HG02678 (cell line): ENCODE results near the gene DDX3Y.
A peak's percentile ranks its signal among the peaks of the same experiment; 100 is the strongest.

Experiments
- ATAC-seq: cut with Tn5 transposase; IDR thresholded peaks from one replicate; pipeline ENCODE4 v1.9.1; 2021; ENCODE audit warnings: mild to moderate bottlenecking, moderate library complexity; ENCODE audit not compliant: unreplicated experiment

Gene DDX3Y

DNA sequence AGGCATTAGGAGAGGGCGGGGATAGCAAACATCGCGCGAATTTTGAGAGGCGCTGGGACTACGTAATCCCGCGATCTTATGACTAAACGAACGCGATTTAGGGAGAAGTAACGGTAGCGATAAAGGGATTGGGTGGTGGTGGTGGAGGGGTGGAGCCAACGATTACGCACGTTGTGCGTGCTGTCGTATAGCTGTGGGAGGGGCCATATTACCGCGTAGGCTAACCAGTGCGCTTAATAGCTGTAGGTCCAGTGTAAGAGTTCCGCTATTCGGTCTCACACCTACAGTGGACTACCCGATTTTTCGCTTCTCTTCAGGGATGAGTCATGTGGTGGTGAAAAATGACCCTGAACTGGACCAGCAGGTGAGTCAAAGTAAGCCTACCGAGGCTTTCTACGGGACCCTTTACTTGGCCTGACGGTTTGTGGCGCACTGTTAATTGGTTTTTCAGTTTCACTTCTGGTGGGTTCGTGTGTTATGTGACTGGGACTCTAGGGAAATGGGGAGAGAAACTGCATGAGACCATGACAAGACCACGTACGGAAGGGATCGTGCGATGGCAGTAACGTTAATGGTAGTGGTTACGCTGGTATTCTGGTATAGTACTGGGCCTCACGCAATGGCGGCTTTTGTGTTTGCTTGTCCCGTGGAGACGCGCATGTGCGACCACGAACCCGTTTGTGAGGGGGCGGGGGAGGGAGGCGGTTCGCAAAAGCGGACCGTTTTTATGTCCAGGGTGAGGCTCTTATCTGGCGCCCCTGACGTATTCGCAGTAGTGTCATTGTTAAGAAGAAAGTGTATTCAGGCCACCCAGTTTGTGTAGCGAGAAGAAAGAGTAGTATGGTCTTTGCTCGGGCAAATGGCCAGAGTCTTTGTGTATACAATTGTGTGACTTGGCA is at the start of gene DDX3Y:
Gene DDX3Y (plus strand): TSS at position 251 of the 899 bp plus-strand sequence. CDS start 69 bp downstream, at position 320.
- ATAC-seq, result peak; percentile 81

DNA sequence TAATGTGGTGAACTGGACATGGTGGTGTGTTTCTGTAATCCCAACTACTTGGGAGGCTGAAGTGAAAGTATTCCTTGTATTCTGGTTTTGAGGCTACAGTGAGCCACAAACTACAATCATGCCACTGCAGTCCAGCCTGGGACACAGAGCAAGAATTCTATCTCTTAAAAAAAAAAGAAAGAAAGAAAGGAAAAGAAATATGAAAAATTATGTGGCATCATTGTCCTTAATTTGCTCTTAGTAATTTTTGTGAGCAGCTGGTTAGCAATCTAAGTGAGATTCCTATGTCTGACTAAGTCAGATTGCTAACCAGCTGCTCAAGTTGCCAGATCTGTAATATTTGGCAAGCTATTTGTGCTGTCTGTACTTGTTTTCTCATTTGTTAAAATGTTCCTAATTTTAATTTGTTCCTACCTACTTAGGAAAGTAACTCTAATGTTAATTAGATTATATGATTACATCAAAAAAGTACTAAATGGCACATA is 48.8 kb upstream of the DDX3Y start:
- ATAC-seq, result no peak

DNA sequence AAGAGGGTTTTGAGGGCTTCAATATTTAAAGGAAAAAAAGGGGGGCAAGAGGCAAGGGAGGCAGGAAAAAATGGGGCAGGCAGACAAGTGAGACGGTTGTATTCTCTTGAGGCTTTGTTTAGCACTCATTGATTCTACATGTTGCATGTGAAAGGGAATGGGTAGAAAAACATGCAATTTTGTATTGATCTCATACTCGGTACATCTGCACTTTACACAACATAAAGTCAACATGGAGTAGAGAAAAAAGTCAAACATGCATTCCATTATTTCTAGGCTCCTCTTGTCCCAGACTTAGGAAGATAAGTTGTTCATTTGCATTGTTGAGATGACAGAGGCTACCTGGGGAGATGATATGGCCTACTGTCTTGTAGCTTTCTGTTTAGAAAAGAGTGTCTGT is 36.7 kb upstream of the DDX3Y start:
- ATAC-seq, result no peak

DNA sequence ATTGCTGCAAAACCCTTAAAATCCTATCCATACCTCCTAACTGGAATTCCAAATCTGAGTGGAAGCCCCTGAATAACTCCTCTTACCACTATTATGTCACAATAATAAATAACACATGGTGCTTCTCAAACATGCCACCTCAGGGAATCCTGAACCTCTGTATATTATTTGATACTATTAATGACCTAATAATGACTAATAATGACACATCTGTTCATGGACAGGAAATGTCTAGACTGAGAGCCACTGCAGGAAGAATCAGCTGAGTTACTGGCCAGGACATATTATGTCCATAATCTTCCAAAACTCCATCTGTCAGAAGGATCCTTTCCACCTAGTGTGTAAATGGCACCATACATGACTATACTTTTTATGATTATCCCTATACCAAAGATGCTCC is 7.7 kb upstream of the DDX3Y start:
- no peak for ATAC-seq

DNA sequence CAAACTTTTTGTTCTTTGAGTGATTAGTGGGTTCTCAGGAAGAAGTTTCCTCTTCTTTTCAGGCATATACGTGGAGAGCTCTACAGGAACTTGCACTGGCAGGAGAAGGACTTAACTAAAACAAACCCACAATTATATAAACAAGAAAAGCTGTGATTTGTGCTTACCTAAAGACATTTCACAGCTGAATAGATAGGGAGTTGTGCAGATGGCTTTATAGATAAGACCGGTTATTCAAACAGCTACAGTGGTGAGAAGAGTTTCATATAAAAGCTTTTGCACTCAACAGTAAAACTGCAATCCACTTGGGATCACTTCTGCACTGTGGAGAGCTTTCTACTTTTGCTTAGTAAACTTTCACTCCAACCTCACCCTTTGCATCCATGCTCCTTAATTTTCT is 6.1 kb upstream of the DDX3Y start:
- no peak for ATAC-seq

DNA sequence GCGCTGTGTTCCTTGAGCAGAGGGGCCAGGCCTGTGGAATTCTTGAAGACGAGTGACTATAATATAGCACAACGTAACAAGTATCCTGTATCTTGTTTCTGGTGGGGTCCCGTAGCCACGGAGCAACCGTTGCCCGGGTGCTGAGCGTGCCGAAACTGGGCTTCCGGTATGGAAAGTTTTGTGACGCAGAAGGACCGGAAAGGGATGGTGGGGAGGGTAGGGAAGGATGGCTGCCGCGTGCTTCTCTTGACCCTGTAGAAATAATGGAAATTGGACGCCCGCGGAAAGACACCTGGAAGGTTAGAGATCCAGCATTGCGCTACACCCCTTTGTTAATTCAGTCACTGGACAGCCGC is 827 bp downstream of the DDX3Y start:
- ATAC-seq, result peak; percentile 47

DNA sequence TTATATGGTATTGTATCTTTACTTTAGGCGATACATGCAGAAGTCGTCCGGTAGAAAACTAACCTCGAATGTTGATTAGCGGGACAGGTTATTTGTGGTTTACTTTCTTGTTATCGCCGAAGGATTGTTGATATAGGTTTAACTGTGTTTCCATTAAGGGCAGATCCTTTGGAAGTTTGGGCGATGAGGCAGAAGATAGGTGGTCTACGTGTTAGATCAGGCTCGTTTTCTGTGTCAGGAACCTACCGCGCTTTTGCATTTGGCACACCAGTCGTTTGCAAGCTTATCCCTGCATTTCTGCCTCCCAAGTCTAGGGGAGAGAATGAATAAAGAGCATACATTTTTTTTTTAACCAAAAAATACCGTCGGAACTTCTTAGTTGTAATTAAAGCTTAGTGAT is 1.2 kb downstream of the DDX3Y start:
- ATAC-seq, result no peak

DNA sequence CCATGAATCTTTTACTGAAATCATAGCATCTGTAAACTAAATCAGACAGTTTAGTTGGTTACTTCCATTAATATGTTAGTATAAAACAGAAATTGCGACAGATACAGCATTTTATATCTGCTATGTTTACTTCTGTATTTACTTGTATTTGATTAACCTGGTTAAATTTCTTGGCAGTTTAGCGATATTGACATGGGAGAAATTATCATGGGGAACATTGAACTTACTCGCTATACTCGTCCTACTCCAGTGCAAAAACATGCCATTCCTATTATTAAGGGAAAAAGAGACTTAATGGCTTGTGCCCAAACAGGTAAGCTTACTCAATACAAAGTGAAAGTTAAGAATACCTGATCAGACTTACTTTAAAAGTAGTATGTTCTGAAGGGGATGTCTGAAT is 8.9 kb downstream of the DDX3Y start:
- no peak for ATAC-seq

DNA sequence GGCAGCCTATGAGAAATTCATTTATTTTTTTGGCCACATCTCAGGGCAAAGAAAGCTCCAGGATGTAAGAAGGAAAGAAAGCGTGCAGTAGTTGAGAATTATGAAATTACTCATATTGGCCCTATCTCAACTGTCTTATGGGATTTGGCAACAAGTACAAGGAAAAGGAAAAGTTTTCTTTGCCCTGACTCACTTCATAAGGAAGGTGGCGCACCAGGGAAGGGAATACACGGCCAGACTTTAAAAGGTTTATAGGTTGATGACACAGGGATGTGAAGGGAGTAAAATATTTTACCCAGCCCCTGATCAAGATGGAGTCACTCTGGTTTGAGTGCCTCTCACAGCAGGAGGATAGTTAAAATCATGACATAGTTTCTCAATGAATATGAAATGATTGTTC is 23.4 kb downstream of the DDX3Y start:
- ATAC-seq, result no peak

DNA sequence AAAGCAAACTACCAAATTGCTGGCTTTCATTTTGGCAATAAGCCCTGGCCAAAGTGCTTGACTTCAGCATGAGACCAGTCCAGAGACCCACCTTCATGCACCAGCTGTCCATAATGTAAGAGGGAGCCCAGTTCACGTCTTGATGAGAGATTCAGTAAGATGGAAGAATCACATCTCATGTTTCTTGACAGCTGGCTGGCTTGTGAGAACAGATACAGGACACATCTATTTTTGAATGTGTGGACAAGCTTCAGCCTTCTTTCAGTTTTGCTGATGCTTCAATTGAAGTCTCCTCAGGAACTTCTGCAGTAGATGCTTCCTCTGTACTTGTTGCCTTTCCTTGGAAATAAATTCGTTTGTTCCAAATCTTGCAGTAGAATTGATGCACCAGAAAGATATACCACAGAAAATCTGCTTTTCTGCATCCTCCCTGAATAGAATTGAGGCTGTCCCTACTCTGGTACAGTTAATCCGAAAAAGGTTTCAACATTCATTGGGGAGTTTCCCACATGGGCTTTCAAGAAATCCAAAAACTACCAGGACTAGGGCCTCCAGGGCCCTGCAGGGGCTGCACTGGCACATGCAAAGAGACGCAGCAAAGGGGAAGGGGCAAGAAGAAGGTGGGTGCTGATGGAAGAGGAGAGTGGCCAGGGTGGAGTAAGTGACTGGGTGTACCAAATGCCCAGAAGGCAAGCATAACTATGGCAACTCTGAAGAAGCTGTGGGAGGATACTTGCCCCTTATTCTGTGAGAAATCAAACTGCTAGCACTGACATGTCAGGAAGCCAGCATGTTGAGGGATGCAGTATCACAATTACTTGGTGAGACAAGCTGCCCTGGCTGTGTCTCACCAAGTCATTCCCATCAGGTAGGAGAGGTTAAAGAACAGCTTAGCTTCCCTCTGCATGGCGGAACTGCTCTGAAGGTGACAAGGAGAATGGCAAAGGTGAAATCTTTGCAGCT is 37.3 kb downstream of the DDX3Y start:
- no peak for ATAC-seq
